Measurements from ENCODE around the gene ZNF207.
"Not testable (repeated sequence)": the region's sequence is repeated elsewhere in the genome, so short reads cannot be mapped to it uniquely, and the experiment has no call there.

DNA sequence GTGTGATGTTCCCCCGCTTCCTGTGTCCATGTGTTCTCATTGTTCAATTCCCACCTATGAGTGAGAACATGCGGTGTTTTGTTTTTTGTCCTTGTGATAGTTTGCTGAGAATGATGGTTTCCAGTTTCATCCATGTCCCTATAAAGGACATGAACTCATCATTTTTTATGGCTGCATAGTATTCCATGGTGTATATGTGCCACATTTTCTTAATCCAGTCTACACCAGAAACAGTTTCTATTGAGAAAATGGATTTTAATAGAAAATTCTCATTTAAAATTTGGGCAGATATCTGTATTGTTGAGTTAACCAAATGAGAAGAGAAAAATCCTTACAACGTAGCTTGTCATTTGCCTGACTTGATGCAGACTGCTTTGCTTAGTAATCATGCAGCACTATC, 60.1 kb downstream of the ZNF207 start:
- not testable (repeated sequence) for TF ChIP-seq FOXK2 (IDR thresholded peaks at IDR 0.05); HDGF (IDR thresholded peaks at IDR 0.05; ENCODE audit: borderline replicate concordance); ELF4 (IDR thresholded peaks at IDR 0.05); SUZ12 (IDR thresholded peaks at IDR 0.05); FOXA1 (IDR thresholded peaks at IDR 0.05); BHLHE40 (IDR thresholded peaks at IDR 0.05; ENCODE audit: borderline replicate concordance); TARDBP (IDR thresholded peaks at IDR 0.05); NFRKB (IDR thresholded peaks at IDR 0.05); ARNT (IDR thresholded peaks at IDR 0.05); L3MBTL2 (conservative IDR thresholded peaks at IDR 0.05); FOXM1 (IDR thresholded peaks at IDR 0.05; ENCODE audit: borderline replicate concordance)

Data from HEK293T (cell line).